ENCODE measurements around the gene BDKRB1.

DNA sequence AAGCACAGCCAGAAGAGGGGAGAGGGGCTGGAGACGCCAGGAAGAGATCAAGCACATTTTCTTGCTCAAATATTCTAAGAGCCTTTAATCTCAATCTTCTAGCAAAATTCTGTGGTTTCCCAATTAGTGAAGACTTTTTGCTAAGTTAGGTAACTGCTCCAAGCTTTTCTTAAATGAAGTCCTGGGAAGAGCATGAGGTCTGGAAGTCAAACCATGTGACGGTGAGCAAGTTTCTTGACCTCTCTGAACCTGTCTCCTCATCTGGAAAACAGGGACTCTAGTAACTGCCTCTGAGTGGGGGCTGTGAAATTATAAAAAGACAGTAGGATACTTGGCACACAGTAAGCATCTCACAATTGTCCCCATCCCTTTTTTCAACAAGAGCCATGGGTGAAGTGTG, 24.1 kb downstream of the BDKRB1 start:
- TF ChIP-seq POLR2AphosphoS5 (IDR thresholded peaks at IDR 0.05) (no peak), POLR2A (IDR thresholded peaks at IDR 0.05) (no peak)

All from prostate gland (tissue), 1 donor.